H1 (cell line): ENCODE measurements around the gene RCL1. TPM values are rescaled to one million over a fixed set of nuclear protein-coding genes. Genes with fewer than 3 reads are reported as not detected.

Experiments used
- ASH2L ChIP-seq: fragments of 200-600, 300-600 bp; sonication (generic); IDR thresholded peaks from one replicate; pipeline ENCODE4 v1.7.1; 2017; ENCODE audit warnings: low read length
- ATF3 ChIP-seq: IDR thresholded peaks from 2 replicates; pipeline ENCODE4 v1.6.1; 2011; ENCODE audit warnings: low read depth, mild to moderate bottlenecking, low read length; ENCODE audit not compliant: insufficient read depth
- CBX5 ChIP-seq: fragments of 300-800, 300-1000 bp; sonication (generic); IDR thresholded peaks from 2 replicates; pipeline ENCODE4 v1.7.1; 2016; ENCODE audit warnings: antibody characterized with exemption, low read length, low read depth
- JUN ChIP-seq: IDR thresholded peaks from 2 replicates; pipeline ENCODE4 v1.6.1; 2011; ENCODE audit warnings: low read depth, mild to moderate bottlenecking, improper control_type of control experiment, low read length
- POLR2AphosphoS5 ChIP-seq: IDR thresholded peaks from 2 replicates; pipeline ENCODE4 v1.6.1; 2011; ENCODE audit warnings: low read depth, low read length
- SP4 ChIP-seq: IDR thresholded peaks from 2 replicates; pipeline ENCODE4 v1.6.1; 2012; ENCODE audit warnings: low read length, inconsistent platforms
- polyA plus RNA-seq, 7 experiments: library from polyadenylated mRNA; depleted of rRNA in 3 of 7; stranded (reverse) in 5 of 7; unstranded in 2 of 7; fragments of >200 nt in 5 of 7; fragments of 200-250 nt in 2 of 7; gene quantifications; 1 replicate in 5 of 7; 2 replicates in 1 of 7; 4 replicates in 1 of 7; pipeline versions ENCODE4 v1.2.1 to v1.2.3, GENCODE V29; 2011 to 2013; ENCODE audit warnings: missing spikeins in 2 of 7, mixed read lengths in 2 of 7
- total RNA-seq: library from RNA; stranded (reverse); fragmentation: NEBNext Ultra II Directional; extraction: Animal tissue kit (Norgen Biotek cat#: 25700); gene quantifications from 2 replicates; pipeline ENCODE4 v1.2.1, GENCODE V29; 2021

RCL1 gene
- total and polyA plus RNA-seq, 2 of the 8 experiments (the other 6 are each of a cell fraction or from before 2014, with no cell fraction given): 21.0 to 29.5 TPM

- TF ChIP-seq SP4 (no peak), CBX5 (no peak), JUN (no peak), ATF3 (no peak), POLR2AphosphoS5 (no peak), ASH2L (no peak)
- TF ChIP-seq, all 59 proteins: peak for 0
Observed at GRCh38 chr9:4831944-4832343, 39.2 kb downstream of the RCL1 start (continued).
